GM18498 (cell line): ENCODE results near the gene DUOX1.

Experiments used
- ATAC-seq: cut with Tn5 transposase; IDR thresholded peaks from one replicate; pipeline ENCODE4 v1.9.1; 2021; ENCODE audit warnings: mild to moderate bottlenecking, moderate library complexity; ENCODE audit not compliant: unreplicated experiment

The DUOX1 gene

GRCh38 chr15:45166834-45167630, 37.2 kb downstream of the DUOX1 start:
- peak; percentile 85 for ATAC-seq

- no peak for ATAC-seq
Observed at GRCh38 chr15:45167631-45168205, 37.9 kb downstream of the DUOX1 start.

- ATAC-seq = no peak
Observed at GRCh38 chr15:45168286-45168685, 38.5 kb downstream of the DUOX1 start.

- ATAC-seq = no peak
Observed at GRCh38 chr15:45168751-45169551, 39.2 kb downstream of the DUOX1 start.

- ATAC-seq = no peak
Observed at GRCh38 chr15:45169608-45170480, 40.0 kb downstream of the DUOX1 start.

- no peak for ATAC-seq
Observed at GRCh38 chr15:45171912-45172311, 42.1 kb downstream of the DUOX1 start.

GRCh38 chr15:45174069-45174468, 44.3 kb downstream of the DUOX1 start:
- no peak for ATAC-seq

GRCh38 chr15:45174577-45174976, 44.8 kb downstream of the DUOX1 start:
- no peak for ATAC-seq

- no peak for ATAC-seq
Observed at GRCh38 chr15:45177285-45177684, 47.5 kb downstream of the DUOX1 start.

GRCh38 chr15:45179221-45179985, 49.6 kb downstream of the DUOX1 start:
- ATAC-seq = no peak

GRCh38 chr15:45180201-45180600, 50.4 kb downstream of the DUOX1 start:
- no peak for ATAC-seq

- no peak for ATAC-seq
Observed at GRCh38 chr15:45180648-45181436, 51.0 kb downstream of the DUOX1 start.

- ATAC-seq = no peak
Observed at GRCh38 chr15:45181491-45182285, 51.9 kb downstream of the DUOX1 start.

- ATAC-seq = no peak
Observed at GRCh38 chr15:45182996-45183395, 53.2 kb downstream of the DUOX1 start.

GRCh38 chr15:45183511-45183910, 53.7 kb downstream of the DUOX1 start:
- ATAC-seq = no peak

- ATAC-seq = no peak
Observed at GRCh38 chr15:45184562-45185041, 54.8 kb downstream of the DUOX1 start.

- no peak for ATAC-seq
Observed at GRCh38 chr15:45185069-45185779, 55.4 kb downstream of the DUOX1 start.
